ENCODE data around the gene ZNF629.

Gene ZNF629

DNA sequence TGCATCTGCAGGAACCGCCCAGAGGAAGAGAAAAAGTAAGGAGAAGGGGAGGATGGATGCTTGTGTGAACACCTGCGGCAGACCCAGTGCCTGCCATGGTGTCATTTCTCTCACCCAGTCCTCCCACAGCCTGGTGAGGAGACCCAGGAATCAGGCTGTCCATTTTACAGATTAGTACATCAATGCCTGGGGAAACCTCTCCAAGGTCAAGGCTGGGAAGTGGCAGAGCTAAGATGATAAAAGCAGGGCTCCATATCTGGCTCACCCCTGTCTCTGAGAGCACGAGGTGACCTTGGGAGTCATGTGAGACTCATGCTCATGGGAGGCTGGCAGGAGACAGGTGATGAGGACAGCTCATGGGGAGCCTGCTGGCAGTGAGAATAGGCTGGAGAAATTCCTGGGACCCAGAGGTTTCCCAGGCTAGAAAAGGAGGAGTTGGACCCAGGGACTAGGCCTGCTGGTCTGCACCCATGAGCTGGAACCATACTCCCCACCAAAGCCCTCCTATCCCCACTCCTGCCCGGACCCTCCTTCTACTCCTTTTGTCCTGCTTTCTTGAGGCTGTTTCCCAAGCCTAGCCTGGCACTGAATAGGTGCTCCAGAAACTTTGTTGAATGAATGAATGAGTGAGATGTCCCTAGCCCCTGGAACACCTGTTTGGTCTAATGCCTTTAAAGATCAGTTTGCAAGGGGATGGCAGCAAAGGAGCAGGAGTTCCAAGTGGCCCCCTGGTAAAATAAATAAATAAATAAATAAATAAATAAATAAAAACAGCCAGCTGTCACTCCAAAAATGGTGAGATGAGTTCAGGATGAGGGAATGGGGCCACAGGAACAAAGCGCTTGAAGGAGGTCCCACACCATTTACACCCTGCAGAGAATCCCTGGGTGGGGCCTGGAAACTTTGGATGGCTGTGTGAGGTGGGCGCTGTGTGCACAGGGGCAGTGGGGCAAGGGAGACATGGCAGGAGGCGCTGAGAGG is 1.6 kb downstream of the ZNF629 start:
- no peak for DNase-seq

DNA sequence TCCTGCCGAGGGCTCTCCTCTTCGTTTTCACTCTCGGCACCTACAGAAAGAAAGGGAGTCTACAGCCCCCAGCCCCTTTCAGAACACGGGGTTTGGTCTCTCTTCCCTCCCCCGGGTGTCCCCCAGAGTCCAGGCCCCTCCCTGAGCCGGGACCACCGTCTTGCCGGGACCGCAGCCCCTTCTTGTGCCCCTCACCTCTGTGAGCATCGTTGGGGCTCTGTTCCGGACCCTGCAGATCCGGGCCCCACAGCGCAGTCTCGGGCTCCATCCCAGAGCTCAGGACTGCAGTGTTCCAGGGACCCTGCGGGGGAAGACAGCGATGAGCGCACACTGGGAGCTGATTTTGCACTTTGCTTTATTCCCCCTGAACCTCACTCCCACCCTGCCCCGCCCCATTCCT is 2.8 kb downstream of the ZNF629 start:
- DNase-seq: no peak

DNA sequence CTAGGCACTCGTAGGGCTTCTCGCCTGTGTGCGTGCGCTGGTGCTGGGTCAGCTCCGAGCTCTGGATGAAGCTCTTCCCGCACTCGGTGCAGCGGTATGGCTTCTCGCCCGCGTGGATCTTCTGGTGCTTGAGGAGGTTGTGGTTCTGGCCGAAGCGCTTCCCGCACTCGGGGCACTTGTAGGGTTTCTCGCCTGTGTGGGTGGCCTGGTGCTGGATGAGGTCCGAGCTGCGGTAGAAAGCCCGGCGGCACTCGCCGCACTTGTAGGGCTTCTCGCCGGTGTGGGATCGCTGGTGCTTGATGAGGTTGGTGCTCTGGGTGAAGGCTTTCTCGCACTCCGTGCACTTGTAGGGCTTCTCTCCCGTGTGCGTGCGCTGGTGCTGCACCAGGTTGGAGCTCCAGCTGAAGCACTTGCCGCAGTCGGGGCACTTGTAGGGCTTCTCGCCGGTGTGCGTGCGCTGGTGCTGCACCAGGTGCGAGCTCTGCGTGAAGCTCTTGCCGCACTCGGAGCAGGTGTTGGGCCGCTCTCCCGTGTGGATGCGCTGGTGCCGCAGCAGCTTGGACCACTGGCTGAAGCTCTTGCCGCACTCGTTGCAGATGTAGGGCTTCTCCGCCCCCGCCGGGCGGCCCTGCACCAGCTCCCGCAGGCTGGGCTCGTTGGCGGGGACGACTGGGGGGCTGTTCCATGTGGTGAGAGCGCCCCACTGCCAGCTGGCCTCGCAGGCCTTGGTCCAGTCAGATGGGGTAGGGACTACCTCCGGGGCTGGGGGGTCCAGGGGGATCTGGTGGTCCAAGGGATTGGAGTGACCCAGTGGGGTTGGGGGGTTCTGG is 3.5 kb downstream of the ZNF629 start:
- DNase-seq: no peak

DNA sequence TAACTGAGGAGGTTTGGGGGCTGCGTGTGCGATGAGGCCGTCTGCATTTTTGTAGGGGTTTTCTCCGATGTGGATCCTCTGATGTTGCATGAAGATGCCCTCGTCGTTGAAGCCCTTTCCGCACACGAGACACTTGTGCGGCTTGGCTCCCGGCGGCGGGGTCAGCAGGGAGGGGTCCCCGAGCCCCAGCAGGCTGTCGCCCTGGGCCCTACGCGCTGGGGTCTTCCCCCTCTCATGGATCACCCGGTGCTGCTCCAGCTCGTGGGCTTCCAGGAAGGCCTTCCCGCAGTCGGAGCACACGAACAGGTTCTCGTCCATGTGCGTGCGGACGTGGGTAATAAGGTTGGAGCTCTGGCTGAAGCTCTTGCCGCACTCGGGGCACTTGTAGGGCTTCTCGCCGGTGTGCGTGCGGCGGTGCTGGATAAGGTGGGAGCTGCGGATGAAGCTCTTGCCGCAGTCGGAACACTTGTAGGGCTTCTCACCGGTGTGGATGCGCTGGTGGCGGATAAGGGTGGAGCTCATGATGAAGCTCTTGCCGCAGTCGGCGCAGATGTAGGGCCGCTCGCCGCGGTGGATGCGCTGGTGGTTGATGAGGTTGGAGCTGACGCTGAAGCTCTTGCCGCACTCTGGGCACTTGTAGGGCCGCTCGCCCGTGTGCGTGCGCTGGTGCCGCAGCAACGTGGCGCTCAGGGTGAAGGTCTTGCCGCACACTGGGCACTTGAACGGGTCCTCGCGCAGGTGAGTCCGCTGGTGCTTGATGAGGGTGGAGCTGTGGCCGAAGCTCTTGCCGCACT is 4.3 kb downstream of the ZNF629 start:
- DNase-seq: no peak

DNA sequence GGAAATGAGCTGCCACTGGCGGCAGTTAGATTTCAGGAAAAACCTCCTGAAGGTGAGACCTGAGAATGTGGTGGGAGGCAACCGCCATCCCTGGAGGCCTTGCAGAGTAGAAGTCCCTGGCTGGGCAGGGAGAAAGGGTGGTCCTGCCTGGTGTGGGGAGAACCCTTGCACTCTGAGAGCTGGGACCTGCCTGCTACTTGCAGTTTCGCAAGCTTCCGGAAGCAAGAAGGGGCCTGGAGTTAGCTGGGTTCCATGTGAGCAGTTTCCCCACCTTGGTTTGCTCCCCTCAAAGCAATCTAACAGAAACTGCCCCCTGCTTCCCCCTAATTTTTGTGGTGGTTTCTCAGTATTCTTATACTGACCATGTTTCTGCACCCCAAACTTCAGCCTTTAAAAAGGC is 6.5 kb downstream of the ZNF629 start:
- DNase-seq: no peak

DNA sequence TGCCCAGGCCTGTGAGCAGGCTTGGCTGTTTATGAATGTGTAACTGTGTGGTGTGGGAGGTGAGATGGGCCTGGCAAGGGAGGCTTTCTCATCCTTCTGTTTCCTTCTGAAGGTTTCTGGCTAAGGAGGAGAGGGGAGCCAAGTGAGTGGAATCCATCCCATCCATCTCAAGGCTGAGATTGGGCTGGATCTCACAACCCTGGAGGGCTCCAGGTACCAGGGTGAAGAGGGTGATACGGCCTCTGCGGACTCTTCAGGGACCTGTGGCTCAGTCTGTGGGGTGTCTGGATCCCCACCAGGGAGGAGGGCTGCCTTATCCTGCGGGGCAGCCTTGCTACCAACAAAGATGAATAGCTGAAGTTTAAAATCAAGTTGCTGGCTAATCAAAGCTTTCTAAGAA is 7.0 kb downstream of the ZNF629 start:
- DNase-seq: no peak

DNA sequence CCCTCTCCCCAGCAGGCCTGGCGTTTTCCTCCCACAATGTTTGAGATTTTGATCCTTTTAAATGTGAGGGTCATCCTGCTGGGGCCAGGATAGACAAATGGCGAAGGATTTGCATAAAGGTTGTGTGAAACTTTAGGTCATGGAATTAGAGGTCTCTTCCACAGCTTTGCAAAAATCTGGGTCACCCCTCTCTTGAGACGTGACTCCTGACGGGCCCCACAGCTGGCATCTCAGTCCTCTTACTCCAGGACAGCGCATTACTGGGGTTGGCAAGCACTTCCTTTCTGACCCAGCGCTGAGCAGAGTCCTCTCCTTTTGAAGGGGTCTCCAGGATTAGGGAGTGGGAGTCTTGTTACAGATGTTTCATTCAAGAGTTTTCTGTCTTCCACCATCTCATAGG is 7.4 kb downstream of the ZNF629 start:
- no peak for DNase-seq

DNA sequence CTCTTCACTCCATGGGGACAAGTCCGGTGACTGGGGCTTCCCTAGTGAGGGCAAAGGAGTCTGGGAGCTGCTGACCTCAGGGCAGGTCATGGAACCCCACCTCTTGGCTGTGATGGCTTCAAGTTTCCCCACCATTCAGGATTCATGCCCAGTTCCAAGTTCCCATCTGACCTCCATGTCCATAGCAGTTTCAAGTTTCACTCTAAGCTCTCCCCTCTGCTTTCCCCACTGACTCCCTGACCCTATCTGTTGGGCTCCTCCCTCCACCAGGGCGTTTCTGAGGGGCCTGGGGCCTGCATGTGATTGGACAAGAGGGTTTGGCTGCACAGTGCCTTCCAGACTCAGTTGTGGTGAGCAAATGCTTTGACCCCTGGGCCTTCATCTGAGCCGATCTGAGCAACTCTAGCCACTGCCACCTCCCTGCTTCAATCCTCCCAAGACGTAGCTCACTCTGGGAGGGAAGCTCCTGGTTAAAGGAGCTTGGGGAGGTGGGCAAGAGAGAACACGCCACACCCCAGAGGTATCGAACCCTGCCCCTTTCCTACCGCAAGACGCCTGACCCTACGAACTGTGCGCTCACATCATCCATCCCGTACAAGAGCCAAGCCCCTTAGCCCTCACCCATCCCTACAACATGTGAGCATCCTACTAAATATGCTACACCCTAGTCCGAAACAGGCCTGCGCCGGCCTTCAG is 8.3 kb downstream of the ZNF629 start:
- no peak for DNase-seq

DNA sequence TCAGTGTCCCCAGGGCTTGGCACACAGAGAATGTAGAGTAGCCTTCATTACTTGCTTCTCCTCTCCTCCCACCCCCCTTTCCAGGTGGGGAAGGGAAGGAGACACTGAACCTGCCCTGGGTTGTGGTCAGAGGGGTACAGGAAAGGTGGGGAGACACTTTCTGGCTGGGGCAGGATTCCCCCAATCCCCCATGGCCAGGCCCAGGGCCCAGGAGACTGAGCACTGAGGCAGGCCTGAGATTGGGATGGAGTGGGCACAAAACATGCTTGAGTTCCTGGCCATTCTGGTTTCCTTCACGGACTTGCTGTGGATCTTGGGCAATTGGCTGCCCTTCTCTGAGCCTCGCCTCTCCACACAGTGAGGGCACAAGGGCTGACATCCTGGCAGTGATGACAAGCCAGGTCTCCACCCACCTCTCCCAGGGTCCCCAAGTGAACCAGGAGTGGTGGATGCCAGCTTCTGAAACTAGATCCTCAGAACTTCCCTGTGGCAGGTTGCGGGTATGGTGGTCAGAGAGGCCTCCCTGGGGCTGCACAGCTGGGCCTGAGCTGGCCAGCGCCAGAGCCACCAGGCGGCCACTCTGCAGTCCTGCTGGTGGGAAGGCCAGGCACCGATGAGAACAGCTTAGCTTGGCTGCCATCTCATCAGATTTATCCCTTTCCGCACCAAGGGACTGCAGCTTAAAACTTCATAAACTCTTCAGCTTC is 9.3 kb downstream of the ZNF629 start:
- DNase-seq: no peak

DNA sequence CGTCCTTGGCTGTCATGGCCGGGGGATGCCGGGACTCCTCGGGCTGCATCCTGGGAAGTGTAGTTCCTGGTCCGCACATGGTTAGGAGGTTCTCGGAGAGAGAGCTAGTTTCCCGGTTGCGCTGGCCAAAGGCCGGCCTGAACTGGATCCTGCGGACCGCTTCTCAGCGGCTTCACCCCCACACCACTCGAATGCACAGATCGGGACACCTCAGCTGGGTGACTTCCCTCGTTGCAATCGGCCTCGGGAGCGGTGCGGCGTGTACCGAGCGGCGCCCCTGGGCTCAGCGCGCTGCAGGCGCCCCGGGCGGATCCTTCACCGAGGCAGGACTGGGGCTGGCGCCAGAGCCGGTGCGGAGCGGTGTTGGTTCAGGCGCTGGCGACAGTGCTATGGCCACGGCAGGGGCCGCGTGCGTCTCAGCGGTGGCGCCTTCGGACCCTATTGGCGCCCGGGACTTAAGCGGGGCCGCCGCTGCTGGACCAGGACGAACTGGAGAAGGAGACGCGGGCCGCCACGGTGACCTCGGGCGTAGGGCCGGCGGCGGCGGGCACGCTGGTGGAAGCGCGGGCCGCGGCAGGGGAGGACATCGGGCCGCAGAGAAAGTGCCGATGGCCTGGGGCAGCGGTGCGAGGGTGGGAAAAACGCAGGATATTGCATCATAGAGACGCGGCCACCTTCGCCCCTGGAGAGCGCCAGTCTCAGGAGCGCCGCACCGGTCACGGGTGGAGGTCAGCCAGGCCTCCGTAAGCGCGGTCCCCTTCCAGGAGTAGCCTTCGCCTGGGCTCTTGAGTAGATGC is 11.4 kb downstream of the ZNF629 start:
- DNase-seq: peak; percentile 66

DNA sequence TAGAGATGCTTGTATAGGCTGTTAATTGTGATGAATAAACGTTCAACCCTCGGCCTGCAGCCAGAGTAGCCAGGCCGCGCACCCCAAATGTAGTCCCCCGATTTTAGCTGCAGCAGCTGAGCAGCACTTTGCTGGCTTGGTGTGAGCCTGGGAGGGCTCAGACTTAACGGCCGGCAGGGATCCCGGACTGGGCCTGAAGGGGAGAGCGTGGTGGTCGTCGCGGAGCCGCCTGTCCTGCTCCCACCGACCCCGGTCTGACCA is 11.9 kb downstream of the ZNF629 start:
- no peak for DNase-seq

DNA sequence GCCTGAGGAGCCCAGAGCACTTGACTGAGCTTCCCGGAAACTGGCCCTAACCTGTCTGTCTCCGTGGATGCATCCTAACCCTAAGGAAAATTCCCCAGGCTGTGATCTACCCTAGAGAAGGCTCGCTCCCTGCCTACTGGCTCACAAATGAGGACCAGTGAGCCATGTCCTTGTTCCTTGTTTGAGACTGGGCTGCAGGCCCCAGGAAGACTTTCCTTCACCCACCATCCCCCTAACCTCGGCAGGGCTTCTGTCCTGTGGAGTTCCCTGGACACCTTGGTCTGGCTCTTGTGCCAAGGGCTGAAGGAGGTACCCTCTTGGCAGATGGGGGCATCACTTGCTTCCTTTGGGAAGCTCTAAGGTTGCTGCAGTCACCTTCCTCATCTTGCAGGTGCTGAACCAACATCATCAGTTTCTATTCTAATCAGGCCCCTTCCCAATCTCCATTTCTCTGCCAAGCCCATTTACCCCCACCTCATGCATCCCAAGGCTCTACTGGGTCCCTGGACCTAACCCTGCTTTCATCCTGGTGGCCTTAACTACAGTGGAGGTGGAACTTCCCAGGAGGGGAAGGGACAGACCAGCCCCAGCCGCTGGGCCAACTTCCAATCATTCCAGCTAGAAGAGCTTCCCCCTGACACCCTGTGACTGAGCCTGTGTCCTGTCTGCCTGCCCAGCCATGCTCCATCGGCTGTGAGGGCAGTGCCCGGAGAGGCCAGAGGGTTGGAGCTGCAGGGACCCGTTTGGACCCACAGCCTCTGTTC is 12.5 kb downstream of the ZNF629 start:
- no peak for DNase-seq

DNA sequence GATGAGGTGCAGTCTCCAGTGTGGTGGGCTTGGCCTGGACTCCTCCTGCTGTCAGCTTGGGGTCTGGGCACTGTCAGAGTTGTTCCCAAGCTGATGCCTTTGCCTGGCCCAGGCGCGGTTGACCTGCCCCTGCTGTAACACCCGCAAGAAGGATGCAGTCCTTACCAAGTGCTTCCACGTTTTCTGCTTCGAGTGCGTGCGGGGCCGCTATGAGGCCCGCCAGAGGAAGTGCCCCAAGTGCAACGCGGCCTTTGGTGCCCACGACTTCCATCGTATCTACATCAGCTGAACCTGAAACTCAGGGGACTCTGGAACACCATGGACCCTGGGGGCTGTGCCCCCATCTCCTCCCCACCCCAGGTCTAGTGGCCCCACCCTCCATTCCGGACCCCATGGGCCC is 13.2 kb downstream of the ZNF629 start:
- DNase-seq: no peak

DNA sequence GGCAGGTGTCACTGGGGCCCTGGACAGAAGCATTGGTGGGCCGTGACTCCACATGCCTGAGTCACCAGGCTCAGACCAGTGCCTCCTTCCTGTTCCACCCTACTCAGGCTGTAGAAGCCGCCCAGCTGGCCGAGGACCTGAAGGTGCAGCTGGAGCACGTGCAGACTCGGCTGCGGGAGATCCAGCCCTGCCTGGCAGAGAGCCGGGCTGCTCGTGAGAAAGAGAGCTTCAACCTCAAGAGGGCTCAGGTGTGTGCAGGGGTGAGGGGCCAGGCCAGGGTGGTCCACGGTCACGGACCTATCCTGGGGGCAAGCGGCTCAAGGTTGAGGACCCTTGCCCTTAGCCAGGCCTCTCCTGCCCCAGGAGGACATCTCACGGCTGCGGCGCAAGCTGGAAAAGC is 15.3 kb downstream of the ZNF629 start:
- DNase-seq: no peak

DNA sequence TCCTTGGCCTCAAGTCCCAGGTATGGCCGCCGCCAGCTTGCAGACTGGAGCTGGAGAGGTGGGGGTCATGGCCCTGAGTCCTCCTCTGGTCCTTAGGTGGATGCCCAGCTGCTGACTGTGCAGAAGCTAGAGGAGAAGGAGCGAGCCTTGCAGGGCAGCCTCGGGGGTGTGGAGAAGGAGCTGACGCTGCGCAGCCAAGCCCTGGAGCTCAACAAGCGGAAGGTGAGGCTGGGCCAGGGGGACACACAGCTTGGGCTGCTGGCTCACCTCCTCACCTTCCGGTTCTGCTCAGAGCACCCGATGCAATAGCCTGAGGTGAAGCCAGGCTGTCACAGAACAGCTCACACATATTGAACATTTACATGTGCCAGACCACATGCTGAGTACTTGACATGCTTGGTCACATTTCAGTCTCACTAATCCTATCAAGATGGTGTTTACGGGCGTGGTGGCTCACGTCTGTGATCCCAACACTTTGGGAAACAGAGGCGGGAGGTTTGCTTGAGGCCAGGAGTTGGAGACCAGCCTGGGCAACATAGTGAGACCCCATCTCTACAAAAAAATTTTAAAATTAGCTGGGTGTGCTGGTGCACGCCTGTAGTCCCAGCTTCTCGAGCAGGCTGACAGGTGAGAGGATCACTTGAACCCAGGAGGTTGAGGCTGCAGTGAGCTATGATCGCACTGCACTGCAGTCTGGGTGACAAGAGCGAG is 17.5 kb downstream of the ZNF629 start:
- DNase-seq: no peak

DNA sequence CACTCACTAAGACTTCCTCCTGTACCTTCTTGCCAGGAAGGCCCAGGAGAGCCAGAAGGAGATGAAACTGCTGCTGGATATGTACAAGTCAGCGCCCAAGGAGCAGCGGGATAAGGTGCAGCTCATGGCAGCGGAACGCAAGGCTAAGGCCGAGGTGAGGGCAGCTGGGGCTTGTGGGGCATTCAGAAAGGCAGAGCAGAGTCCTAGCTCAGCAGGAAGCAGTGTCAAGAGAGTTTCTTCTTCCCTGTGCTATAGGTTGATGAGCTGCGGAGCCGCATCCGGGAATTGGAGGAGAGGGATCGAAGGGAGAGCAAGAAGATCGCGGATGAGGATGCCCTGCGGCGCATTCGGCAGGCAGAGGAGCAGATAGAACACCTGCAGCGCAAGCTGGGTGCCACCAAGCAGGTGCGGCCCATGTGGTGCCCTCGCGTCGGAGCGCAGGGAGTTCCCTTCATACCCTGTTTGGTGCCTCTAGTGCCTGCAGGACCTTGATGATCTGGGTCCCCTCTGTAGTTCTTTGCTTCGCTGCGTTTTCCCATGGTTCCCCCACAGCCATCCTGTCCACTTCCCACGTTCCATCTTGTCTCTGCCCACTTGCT is 18.3 kb downstream of the ZNF629 start:
- no peak for DNase-seq

DNA sequence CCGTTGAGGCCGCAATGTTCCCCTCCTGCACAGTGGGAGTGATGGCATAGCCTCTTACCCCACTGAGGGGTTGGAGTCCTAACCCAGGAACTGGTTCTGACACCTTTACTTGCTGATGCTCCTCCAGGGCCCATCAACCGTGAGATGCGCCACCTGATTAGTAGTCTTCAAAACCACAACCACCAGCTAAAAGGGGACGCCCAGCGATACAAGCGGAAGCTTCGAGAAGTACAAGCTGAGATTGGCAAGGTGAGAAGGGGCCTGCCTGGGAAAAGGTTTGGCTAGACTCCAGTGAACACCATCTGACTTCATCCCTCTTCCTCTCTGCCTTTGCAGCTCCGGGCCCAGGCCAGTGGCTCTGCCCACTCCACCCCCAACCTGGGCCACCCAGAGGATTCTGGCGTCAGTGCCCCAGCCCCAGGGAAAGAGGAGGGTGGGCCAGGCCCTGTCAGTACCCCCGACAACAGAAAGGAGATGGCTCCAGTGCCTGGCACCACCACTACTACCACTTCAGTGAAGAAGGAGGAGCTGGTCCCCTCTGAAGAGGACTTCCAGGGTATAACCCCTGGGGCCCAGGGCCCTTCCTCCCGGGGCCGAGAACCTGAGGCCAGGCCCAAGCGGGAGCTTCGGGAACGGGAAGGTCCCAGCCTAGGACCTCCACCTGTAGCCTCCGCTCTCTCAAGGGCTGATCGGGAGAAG is 19.1 kb downstream of the ZNF629 start:
- no peak for DNase-seq

DNA sequence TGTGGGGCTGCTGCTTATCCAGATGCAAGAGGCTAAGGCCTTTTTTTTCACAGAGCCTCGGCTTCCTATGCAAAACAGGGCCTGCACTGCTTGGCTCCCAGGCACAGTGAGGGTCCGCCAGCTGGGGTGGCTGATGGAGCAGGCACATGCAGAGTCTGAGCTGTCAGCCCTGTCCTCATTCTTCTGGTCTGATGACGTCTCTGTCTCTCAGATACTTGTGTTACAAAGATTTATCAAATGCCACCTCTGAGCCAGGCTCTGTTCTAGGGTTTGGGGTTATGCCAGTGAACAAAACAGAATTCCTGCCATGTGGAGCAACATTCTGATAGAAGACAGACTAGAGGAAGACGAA is 20.1 kb downstream of the ZNF629 start:
- no peak for DNase-seq
